CD4-positive, CD25-positive, alpha-beta regulatory T cell (primary cell): ENCODE data around the gene MAPKAP1. TPM values are rescaled to one million over a fixed set of nuclear protein-coding genes. Genes with fewer than 3 reads are reported as not detected.

Experiments used
- ATAC-seq, 2 donors: fragments of 150-1000 bp; cut with Tn5 transposase; one replicate each; pipeline ENCODE4 v1.10.0; 2021; ENCODE audit warnings: low read depth in 2 of 2, moderate number of reproducible peaks in 2 of 2, moderate library complexity in 1 of 2
- DNase-seq, 3 donors: peaks; one replicate each; pipeline versions ENCODE4 v3.0.0 to v3.0.0-alpha.2; 2012 to 2022; ENCODE audit warnings: mixed read lengths in 1 of 3
- H3K27ac ChIP-seq: one replicate; pipeline ENCODE4 v1.7.0; 2013; ENCODE audit warnings: mild to moderate bottlenecking, low read length; ENCODE audit not compliant: insufficient read depth, poor library complexity, severe bottlenecking
- H3K27me3 ChIP-seq: one replicate; pipeline ENCODE4 v1.7.0; 2013; ENCODE audit warnings: low read length; ENCODE audit not compliant: control insufficient read depth, insufficient read depth
- H3K36me3 ChIP-seq: one replicate; pipeline ENCODE4 v1.7.0; 2013; ENCODE audit warnings: mild to moderate bottlenecking, low read length, moderate library complexity; ENCODE audit not compliant: control insufficient read depth, insufficient read depth
- H3K4me1 ChIP-seq: 2 replicates; pipeline ENCODE4 v1.7.0; 2013; ENCODE audit warnings: mild to moderate bottlenecking, low read length; ENCODE audit not compliant: insufficient read depth, control insufficient read depth, poor library complexity, severe bottlenecking
- H3K4me3 ChIP-seq: one replicate; pipeline ENCODE4 v1.7.0; 2013; ENCODE audit warnings: low read depth, mild to moderate bottlenecking, low read length, moderate library complexity
- H3K9me3 ChIP-seq, 2 experiments: 1 replicate in 1 of 2; 2 replicates in 1 of 2; pipeline ENCODE4 v1.7.0; 2013; ENCODE audit warnings: low read length in 2 of 2, mild to moderate bottlenecking in 1 of 2, moderate library complexity in 1 of 2; ENCODE audit not compliant: control insufficient read depth in 2 of 2
- H3K27ac Mint-ChIP-seq, 3 donors: one replicate each; pipeline ENCODE4 v1.8.0; 2020 to 2022; ENCODE audit warnings: mild to moderate bottlenecking in 3 of 3, mixed read lengths in 3 of 3, moderate library complexity in 2 of 3
- H3K27me3 Mint-ChIP-seq: one replicate; pipeline ENCODE4 v1.8.0; 2022; ENCODE audit warnings: mild to moderate bottlenecking, mixed read lengths
- H3K36me3 Mint-ChIP-seq: one replicate; pipeline ENCODE4 v1.8.0; 2020; ENCODE audit warnings: mixed read lengths
- H3K4me1 Mint-ChIP-seq, 4 donors: one replicate each; pipeline ENCODE4 v1.8.0; 2020 to 2022; ENCODE audit warnings: mixed read lengths in 4 of 4, mild to moderate bottlenecking in 1 of 4
- H3K4me3 Mint-ChIP-seq, 4 donors: one replicate each; pipeline ENCODE4 v1.8.0; 2020 to 2022; ENCODE audit warnings: mild to moderate bottlenecking in 4 of 4, mixed read lengths in 4 of 4, moderate library complexity in 3 of 4
- H3K9me3 Mint-ChIP-seq, 7 donors: one replicate each; pipeline ENCODE4 v1.8.0; 2020 to 2022; ENCODE audit warnings: mixed read lengths in 7 of 7, mild to moderate bottlenecking in 3 of 7, moderate library complexity in 2 of 7
- polyA plus RNA-seq, 4 donors: library from polyadenylated mRNA; unstranded; fragments of 300-500 nt; fragmentation: Illumina TruSeq; gene quantifications; one replicate each; pipeline ENCODE4 v1.2.3, GENCODE V29; 2021
- total RNA-seq: library from RNA; stranded (reverse); gene quantifications from one replicate; pipeline ENCODE4 v1.2.3, GENCODE V29; 2022

The MAPKAP1 gene
- total and polyA plus RNA-seq, 5 donors from 2014 or later: 40.8 to 53.2 (median 47.3) TPM

DNA sequence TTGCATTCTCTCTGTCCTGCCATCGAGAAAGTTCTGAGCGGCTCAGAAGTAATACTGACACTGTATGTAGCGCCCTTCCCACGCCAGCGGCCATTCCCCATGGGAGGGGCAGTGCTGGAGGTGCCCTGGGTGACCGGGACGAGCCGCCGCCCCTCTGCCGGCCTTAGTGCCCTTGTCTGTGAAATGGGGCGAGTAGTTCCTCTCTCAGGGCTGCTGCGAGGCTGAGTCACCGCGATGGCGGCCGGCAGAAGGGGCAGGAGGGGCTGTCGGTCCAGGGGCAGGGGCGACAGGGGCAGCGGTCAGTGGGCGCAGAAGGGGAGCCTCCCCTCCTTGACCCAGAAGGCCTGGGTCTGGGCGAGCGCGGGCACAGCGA lies 296.5 kb downstream of the MAPKAP1 start:
- Mint-ChIP-seq H3K9me3 (peaks cover 0 to 2% (median 0%) of the 10 kb centered on the region in 7 donors), H3K27me3 (peaks cover 29% of the 10 kb centered on the region), H3K27ac (peak overlapping the region in 1 of 3 donors; percentile 71), H3K4me3 (peak overlapping the region in 3 of 4 donors; percentile 40 to 79 (median 65)), H3K4me1 (peaks cover 6 to 20% (median 7%) of the 10 kb centered on the region in 4 donors), H3K36me3 (no peaks in the 10 kb centered on the region)
- Histone ChIP-seq H3K36me3 (no peaks in the 10 kb centered on the region), H3K4me1 (peaks cover 13% of the 10 kb centered on the region), H3K27me3 (no peaks in the 10 kb centered on the region), H3K27ac (no peak overlapping the region), H3K4me3 (no peak overlapping the region), H3K9me3 (no peaks in the 10 kb centered on the region)
- DNase-seq (no peak), ATAC-seq (no peak)

DNA sequence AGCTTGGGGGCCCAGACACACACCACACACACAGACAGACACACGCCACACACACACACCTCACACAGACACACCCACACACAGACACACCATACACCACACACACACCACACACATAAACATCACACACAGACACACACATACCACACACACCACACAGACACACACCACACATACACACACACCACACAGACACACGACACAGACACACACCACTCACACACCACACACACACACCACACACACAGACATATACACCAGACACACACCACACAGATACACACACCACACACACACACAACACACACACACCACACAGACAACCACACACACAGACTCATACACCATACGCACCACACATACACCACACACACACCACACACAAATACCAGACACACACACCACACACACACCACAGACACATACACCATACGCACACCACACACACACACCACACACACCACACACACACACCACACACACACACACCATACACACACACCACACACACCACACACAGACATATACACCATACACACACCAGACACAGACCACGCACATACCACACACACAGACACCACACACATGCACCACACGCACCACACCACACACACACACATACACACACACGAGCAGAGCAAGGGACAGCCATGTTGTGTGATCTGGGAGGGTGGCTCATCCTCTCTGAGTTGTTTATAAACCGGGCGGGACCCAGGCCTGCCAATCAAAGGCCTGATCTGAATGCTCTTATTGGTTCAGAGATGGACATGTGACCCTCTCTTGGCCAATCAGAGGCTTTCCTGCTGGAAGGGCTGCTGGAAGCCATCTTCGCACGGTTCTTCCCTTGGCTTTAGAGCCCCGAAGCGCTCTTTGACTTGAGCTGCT lies 297.1 kb downstream of the MAPKAP1 start:
- Mint-ChIP-seq H3K27ac (peak overlapping the region in 2 of 3 donors; percentile 69 to 71), H3K9me3 (peaks cover 0 to 2% (median 0%) of the 10 kb centered on the region in 7 donors)
- no peak overlapping the region for H3K27ac ChIP-seq

DNA sequence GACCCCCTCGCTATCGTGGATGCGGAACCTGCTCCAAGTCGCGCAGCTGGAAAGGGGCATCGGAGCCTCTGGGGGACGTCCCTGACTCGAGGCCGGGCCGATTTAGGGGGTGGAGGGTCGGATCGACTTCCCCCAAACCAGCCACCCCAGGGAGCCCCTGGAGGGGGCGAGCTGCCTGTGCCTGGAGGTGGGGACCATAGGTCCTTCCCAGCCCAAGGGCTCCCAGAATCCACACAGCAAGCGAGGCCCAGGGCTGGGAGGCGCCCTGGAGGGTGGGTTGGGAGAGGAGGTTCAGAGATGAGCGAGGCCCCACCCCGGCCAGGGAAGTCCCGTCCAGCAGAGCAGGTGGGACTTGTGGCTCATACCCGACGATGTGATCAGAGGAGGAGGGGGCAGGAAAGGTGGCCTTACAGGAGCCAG lies 297.8 kb downstream of the MAPKAP1 start:
- H3K4me3 ChIP-seq: no peak overlapping the region
- no peaks in the 10 kb centered on the region for H3K9me3 ChIP-seq
- H3K4me1 ChIP-seq: peaks cover 13% of the 10 kb centered on the region
- Mint-ChIP-seq H3K4me1 (peaks cover 6 to 20% (median 7%) of the 10 kb centered on the region in 4 donors), H3K27ac (no peak overlapping the region), H3K36me3 (no peaks in the 10 kb centered on the region), H3K27me3 (peaks cover 29% of the 10 kb centered on the region), H3K4me3 (peak overlapping the region in 1 of 4 donors; percentile 84), H3K9me3 (peaks cover 0 to 2% (median 0%) of the 10 kb centered on the region in 7 donors)
- H3K27me3 ChIP-seq: no peaks in the 10 kb centered on the region
- DNase-seq: peak in 1 of 3 donors; percentile 8
- no peak for ATAC-seq
- no peak overlapping the region for H3K27ac ChIP-seq
- H3K36me3 ChIP-seq: no peaks in the 10 kb centered on the region

More for the DNA sequence above, 297.1 kb downstream of the MAPKAP1 start:
- Histone ChIP-seq H3K27me3 (no peaks in the 10 kb centered on the region), H3K4me1 (peaks cover 13% of the 10 kb centered on the region), H3K9me3 (no peaks in the 10 kb centered on the region), H3K4me3 (no peak overlapping the region), H3K36me3 (no peaks in the 10 kb centered on the region)
- peak overlapping the region; percentile 40 to 82 (median 72) for H3K4me3 Mint-ChIP-seq
- H3K4me1 Mint-ChIP-seq: peaks cover 6 to 20% (median 7%) of the 10 kb centered on the region in 4 donors
- H3K36me3 Mint-ChIP-seq: no peaks in the 10 kb centered on the region
- H3K27me3 Mint-ChIP-seq: peaks cover 29% of the 10 kb centered on the region
- DNase-seq: peak in 2 of 3 donors; percentile 56 to 67
- ATAC-seq: peak in 1 of 2 donors; percentile 63

DNA sequence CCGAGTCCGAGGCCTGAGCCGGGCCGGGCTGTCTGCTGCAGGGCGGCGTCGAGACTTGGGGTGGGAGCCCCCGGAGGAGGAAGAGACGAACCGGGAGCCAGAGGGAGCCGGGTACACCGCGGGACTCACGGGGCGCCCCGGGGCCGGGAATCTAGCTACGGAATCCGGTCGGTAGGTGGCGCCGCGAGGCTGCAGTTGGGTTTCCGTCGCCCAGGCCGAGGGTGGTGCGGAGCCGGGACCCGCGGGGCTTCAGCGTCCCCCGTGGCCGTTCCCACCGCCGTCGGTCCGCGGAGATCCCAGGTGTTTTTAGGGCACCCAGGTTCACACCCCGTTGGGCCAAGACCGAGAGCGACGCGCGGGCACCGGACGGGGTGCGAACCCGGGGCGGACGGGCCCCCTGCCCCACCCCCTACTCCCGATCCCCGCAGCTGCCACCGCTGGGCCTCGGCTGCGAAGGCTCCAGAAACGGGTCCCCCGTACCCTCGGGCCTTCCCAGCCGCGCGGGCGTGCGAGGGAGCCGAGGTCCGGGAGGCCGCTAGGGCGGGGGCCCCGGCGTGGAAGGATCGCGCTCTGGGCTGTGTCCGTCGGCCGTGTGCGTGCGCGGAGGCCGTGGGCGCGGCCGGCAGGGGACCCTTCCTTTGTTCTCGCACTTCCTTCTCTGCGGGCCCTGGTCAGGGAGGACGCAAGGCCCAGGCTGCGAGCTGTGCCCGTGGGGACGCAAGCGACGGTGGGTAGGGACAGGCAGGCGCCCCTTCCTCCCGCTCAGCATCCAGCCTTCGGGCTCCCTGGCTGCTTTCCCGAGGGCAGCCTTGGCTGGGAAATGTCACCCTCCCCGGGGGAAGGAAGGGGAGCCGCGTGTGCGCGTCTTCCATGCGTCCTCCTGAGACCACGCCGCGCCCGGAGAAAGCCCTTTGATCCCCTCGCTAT lies 298.8 kb downstream of the MAPKAP1 start:
- Histone ChIP-seq H3K4me3 (no peak overlapping the region), H3K4me1 (peaks cover 13% of the 10 kb centered on the region), H3K9me3 (no peaks in the 10 kb centered on the region), H3K27me3 (no peaks in the 10 kb centered on the region), H3K27ac (no peak overlapping the region), H3K36me3 (no peaks in the 10 kb centered on the region)
- ATAC-seq: peak; percentile 63 to 69
- H3K36me3 Mint-ChIP-seq: no peaks in the 10 kb centered on the region
- peaks cover 6 to 20% (median 7%) of the 10 kb centered on the region in 4 donors for H3K4me1 Mint-ChIP-seq
- no peak overlapping the region for H3K27ac Mint-ChIP-seq
- H3K4me3 Mint-ChIP-seq: peak overlapping the region in 2 of 4 donors; percentile 73 to 84
- peaks cover 0 to 3% (median 0%) of the 10 kb centered on the region in 7 donors for H3K9me3 Mint-ChIP-seq
- H3K27me3 Mint-ChIP-seq: peaks cover 29% of the 10 kb centered on the region
- DNase-seq: peak; percentile 50 to 69 (median 65)

- Mint-ChIP-seq H3K27ac (peak overlapping the region in 1 of 3 donors; percentile 45), H3K9me3 (peaks cover 0 to 4% (median 0%) of the 10 kb centered on the region in 7 donors), H3K27me3 (peaks cover 29% of the 10 kb centered on the region), H3K4me3 (peak overlapping the region; percentile 49 to 82 (median 62)), H3K4me1 (peaks cover 6 to 20% (median 7%) of the 10 kb centered on the region in 4 donors), H3K36me3 (no peaks in the 10 kb centered on the region)
- H3K27me3 ChIP-seq: no peaks in the 10 kb centered on the region
- ATAC-seq: peak in 1 of 2 donors; percentile 12
- H3K36me3 ChIP-seq: no peaks in the 10 kb centered on the region
- peaks cover 13% of the 10 kb centered on the region for H3K4me1 ChIP-seq
- H3K4me3 ChIP-seq: no peak overlapping the region
- no peaks in the 10 kb centered on the region for H3K9me3 ChIP-seq
- H3K27ac ChIP-seq: no peak overlapping the region
- DNase-seq: no peak
These were observed 299.5 kb downstream of the MAPKAP1 start for GRCh38 chr9:125407432-125407973.

DNA sequence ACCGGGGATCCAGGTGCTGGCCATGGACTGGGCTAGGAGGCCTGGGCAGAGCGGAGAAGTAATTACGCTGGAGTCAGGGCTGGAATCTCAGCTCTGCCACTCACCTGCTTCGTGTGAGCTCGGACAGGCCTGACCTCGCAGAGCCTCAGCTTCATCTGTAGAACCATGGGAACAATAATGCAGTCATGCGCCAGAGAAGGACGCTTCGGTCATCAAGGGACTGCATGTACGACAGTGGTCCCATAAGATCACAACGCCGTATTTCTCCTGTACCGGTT lies 300.3 kb downstream of the MAPKAP1 start:
- H3K9me3 ChIP-seq: no peaks in the 10 kb centered on the region
- no peaks in the 10 kb centered on the region for H3K27me3 ChIP-seq
- H3K36me3 ChIP-seq: no peaks in the 10 kb centered on the region
- H3K27ac ChIP-seq: no peak overlapping the region
- no peak overlapping the region for H3K4me3 ChIP-seq
- H3K36me3 Mint-ChIP-seq: no peaks in the 10 kb centered on the region
- ATAC-seq: no peak
- H3K4me1 Mint-ChIP-seq: peaks cover 6 to 20% (median 7%) of the 10 kb centered on the region in 4 donors
- DNase-seq: no peak
- H3K27me3 Mint-ChIP-seq: peaks cover 29% of the 10 kb centered on the region
- no peak overlapping the region for H3K27ac Mint-ChIP-seq
- H3K4me3 Mint-ChIP-seq: peak overlapping the region in 1 of 4 donors; percentile 26
- peaks cover 13% of the 10 kb centered on the region for H3K4me1 ChIP-seq
- peaks cover 0 to 4% (median 0%) of the 10 kb centered on the region in 7 donors for H3K9me3 Mint-ChIP-seq
